Measurements from ENCODE around the gene DNAJC1. TPM values are rescaled to one million over a fixed set of nuclear protein-coding genes. Genes with fewer than 3 reads are reported as not detected.

DNAJC1 gene
- total and polyA plus RNA-seq, 2 of the 4 experiments (the other 2 are of a cell fraction): 12.7 to 13.3 TPM

DNA sequence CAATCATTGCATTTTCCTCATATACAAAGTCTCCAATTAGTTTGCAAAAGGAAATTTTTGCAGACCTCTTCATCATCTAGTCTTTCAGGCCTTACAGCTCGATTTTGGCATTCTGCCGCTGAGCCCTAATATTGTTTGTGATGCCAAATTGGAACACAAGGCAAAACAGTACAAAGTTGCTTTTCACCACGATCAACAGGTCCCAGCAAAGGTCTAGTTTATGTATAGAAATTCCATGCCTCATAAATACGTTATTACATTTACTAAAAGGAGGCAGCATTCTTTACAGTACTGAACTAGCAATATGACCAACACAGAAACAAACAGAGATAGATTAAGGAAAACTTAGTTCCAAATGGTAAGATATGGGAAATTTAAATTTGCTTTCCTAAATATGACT is 7.0 kb upstream of the DNAJC1 start:
- DNase-seq (no peak), ATAC-seq (ENCODE audit: low read depth) (no peak)
- H3K9me1 ChIP-seq (ENCODE audit: insufficient read depth, low read length): no peaks in the 10 kb centered on the region
- H2BK120ac ChIP-seq (ENCODE audit: low read depth, low read length): no peak overlapping the region
- H3K27ac ChIP-seq (ENCODE audit: insufficient read depth, low read length): no peak overlapping the region
- H3K4me3 ChIP-seq (ENCODE audit: insufficient read depth, low read depth, low read length): no peak overlapping the region
- ChIA-PET POLR2A (ENCODE audit: unreplicated experiment) (no interaction called here), CTCF (interaction anchor here (0.8 kb wide), 1 partner anchor 16 kb away, joined by 4 read pairs; no protein-coding TSS in a partner anchor)
- H4K5ac ChIP-seq (ENCODE audit: low read depth, low read length): no peak overlapping the region
- H2AK5ac ChIP-seq (ENCODE audit: low read depth, low read length): no peak overlapping the region
- H3K4me2 ChIP-seq (ENCODE audit: low read depth, low read length): no peak overlapping the region
- WGBS, 2 experiments (ENCODE audit: extremely low coverage in 2 of 2, insufficient read length in 1 of 2): no CpG with 5 or more reads among the region's 4 CpGs
- H3K9ac ChIP-seq (ENCODE audit: low read depth, low read length): no peak overlapping the region
- no peaks in the 10 kb centered on the region for H3K4me1 ChIP-seq (ENCODE audit: control insufficient read depth, insufficient read depth, low read length)
- no peaks in the 10 kb centered on the region for H3K36me3 ChIP-seq (ENCODE audit: control insufficient read depth, insufficient read depth, low read length)
- H3K4ac ChIP-seq (ENCODE audit: low read depth, low read length): no peak overlapping the region
- TF ChIP-seq RAD21 (IDR thresholded peaks at IDR 0.05; ENCODE audit: low read length): no peak
- TF ChIP-seq RFX5 (IDR thresholded peaks at IDR 0.05; ENCODE audit: low read depth, low read length): no peak
- TF ChIP-seq FOS (IDR thresholded peaks at IDR 0.05; ENCODE audit: low read depth, low read length): no peak
- TF ChIP-seq CHD1 (IDR thresholded peaks at IDR 0.05; ENCODE audit: low read depth, low read length): no peak
- no peak for TF ChIP-seq ELK1 (IDR thresholded peaks at IDR 0.05; ENCODE audit: borderline replicate concordance, low read depth, low read length)
- TF ChIP-seq MAZ (IDR thresholded peaks at IDR 0.05; ENCODE audit: borderline replicate concordance, low read depth, low read length): no peak
- TF ChIP-seq SMC3 (IDR thresholded peaks at IDR 0.05; ENCODE audit: low read depth, low read length): no peak
- no peak for TF ChIP-seq BHLHE40 (IDR thresholded peaks at IDR 0.05; ENCODE audit: low read depth, low read length)
- TF ChIP-seq, protein P1, sequence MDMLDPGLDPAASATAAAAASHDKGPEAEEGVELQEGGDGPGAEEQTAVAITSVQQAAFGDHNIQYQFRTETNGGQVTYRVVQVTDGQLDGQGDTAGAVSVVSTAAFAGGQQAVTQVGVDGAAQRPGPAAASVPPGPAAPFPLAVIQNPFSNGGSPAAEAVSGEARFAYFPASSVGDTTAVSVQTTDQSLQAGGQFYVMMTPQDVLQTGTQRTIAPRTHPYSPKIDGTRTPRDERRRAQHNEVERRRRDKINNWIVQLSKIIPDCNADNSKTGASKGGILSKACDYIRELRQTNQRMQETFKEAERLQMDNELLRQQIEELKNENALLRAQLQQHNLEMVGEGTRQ (IDR thresholded peaks at IDR 0.05; ENCODE audit: low read depth, low read length): no peak
- TF ChIP-seq, protein P2, sequence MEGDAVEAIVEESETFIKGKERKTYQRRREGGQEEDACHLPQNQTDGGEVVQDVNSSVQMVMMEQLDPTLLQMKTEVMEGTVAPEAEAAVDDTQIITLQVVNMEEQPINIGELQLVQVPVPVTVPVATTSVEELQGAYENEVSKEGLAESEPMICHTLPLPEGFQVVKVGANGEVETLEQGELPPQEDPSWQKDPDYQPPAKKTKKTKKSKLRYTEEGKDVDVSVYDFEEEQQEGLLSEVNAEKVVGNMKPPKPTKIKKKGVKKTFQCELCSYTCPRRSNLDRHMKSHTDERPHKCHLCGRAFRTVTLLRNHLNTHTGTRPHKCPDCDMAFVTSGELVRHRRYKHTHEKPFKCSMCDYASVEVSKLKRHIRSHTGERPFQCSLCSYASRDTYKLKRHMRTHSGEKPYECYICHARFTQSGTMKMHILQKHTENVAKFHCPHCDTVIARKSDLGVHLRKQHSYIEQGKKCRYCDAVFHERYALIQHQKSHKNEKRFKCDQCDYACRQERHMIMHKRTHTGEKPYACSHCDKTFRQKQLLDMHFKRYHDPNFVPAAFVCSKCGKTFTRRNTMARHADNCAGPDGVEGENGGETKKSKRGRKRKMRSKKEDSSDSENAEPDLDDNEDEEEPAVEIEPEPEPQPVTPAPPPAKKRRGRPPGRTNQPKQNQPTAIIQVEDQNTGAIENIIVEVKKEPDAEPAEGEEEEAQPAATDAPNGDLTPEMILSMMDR (conservative IDR thresholded peaks at IDR 0.05; ENCODE audit: low read depth, low read length): no peak
- no peak for TF ChIP-seq MXI1 (IDR thresholded peaks at IDR 0.05; ENCODE audit: borderline replicate concordance, low read depth, low read length)
- TF ChIP-seq NFE2L2 (IDR thresholded peaks at IDR 0.05; ENCODE audit: low read depth, low read length): no peak
- TF ChIP-seq MAFK (IDR thresholded peaks at IDR 0.05; ENCODE audit: low read depth, low read length): no peak
- no peak overlapping the region for H2BK5ac ChIP-seq (ENCODE audit: low read depth, low read length, poor library complexity, severe bottlenecking)
- in situ Hi-C loops (cut with MboI; ENCODE audit: low sequenced_read_pairs): loop anchor here (25.0 kb wide), 2 partner anchors 402 to 552 kb away; no protein-coding TSS in a partner anchor
- H3K14ac ChIP-seq (replicated peaks; ENCODE audit: low read depth, low read length): no peak overlapping the region
- H2BK20ac ChIP-seq (ENCODE audit: low read depth, low read length): no peak overlapping the region
- H3K18ac ChIP-seq (ENCODE audit: low read depth, low read length): no peak overlapping the region
- no TSS peak for BruUV-seq (replicated peaks)
- no peak overlapping the region for H3K23ac ChIP-seq (ENCODE audit: low read depth, low read length)
- intact Hi-C loops (cut with micrococcal nuclease): loop anchor here (5.0 kb wide), 1 partner anchor 412 kb away; no protein-coding TSS in a partner anchor
- no peak overlapping the region for H3K56ac ChIP-seq (ENCODE audit: extremely low read depth, insufficient read depth, low read length)
- no peaks in the 10 kb centered on the region for H4K20me1 ChIP-seq (ENCODE audit: insufficient read depth, low read length)
- H2AFZ ChIP-seq (replicated peaks; ENCODE audit: low read length, poor library complexity): no peak overlapping the region
- no peaks in the 10 kb centered on the region; the same call in none of the 2 replicates for H3K27me3 ChIP-seq (ENCODE audit: control insufficient read depth, insufficient read depth, low read length)
- dilution Hi-C loops (cut with HindIII; ENCODE audit: low sequenced_read_pairs, unreplicated experiment): no loop called here
- no peak overlapping the region for H4K91ac ChIP-seq (ENCODE audit: insufficient read depth, low read depth, low read length)
- H4K8ac ChIP-seq (ENCODE audit: low read depth in 2 of 2, low read length in 2 of 2): no peak overlapping the region
- H2BK15ac ChIP-seq (ENCODE audit: low read depth, low read length): no peak overlapping the region
- no peaks in the 10 kb centered on the region for H3K9me3 ChIP-seq (ENCODE audit: control insufficient read depth, insufficient read depth, low read length)
- no peak overlapping the region for H2AK9ac ChIP-seq (replicated peaks; ENCODE audit: low read depth, low read length, poor library complexity)
- no peaks in the 10 kb centered on the region for H3K79me1 ChIP-seq (ENCODE audit: low read depth in 1 of 2, low read length in 2 of 2)

Data from IMR-90 (cell line).